NCI-H187 treated with DMSO at 0.1 percent for 48 hours (cell line): ENCODE measurements around the gene FSTL5.
"Not testable (repeated sequence)": the region's sequence is repeated elsewhere in the genome, so short reads cannot be mapped to it uniquely, and the experiment has no call there.

ENCODE experiments used
- DNase-seq: peaks from one replicate; lab custom pipeline; 2025; lab: John Stamatoyannopoulos, UW

The FSTL5 gene

DNA sequence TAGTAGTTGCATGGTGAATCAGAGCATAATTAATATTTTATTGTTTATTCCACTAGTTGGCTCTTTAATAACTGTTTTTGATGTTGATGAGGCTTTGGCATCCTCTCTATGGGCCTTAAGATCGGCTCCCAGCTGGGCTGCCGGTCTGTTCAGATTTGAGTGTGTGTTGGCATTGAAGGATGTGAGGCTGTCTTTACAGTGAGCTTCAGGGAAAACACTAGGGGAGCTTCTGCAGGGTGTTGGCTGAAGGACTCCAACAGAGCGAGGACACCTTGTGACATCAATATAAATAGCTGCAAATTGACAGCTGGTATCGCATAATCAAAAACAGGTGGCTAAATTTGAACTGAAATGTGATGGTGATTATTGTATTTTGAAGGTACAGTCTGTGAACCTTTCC is 322.0 kb downstream of the FSTL5 start:
- DNase-seq, result no peak

DNA sequence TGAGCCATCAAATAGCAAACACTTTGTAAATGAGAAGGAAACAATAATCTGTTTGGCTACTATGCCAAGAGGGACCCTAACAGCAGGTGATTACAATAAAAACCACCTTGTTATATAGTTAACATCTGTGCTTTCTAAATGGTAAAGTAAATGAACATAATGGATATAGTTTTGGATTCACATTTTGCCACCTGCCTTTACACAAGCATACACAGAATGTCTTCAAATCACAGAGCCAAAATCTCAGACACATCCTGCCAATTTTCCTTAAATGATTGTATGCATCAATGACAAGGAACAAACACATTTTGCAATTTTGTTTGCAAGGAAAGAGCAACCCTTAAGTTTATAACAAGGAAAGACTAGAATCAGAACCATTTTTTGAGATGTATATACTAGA is 334.2 kb downstream of the FSTL5 start:
- no peak for DNase-seq

DNA sequence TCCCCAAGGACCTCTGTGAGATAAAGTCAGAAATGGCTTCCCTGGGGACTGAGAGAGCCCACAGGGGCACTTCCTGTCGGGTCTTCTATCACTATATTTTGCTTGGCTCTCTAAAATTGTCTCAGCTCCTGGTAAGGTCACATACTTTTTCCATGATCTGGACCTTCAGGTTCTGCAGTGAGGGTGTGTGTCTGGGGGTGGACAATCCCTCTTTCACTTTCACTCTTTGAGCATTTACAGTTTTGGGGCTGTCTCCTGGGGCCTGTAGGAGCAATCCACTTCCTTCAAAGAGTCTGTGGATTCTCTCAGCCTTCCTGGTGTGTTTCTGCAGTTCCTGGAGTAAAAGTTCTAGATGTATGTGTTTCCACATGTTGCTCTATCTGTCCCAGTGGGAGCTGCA is 335.7 kb downstream of the FSTL5 start:
- DNase-seq, result no peak

DNA sequence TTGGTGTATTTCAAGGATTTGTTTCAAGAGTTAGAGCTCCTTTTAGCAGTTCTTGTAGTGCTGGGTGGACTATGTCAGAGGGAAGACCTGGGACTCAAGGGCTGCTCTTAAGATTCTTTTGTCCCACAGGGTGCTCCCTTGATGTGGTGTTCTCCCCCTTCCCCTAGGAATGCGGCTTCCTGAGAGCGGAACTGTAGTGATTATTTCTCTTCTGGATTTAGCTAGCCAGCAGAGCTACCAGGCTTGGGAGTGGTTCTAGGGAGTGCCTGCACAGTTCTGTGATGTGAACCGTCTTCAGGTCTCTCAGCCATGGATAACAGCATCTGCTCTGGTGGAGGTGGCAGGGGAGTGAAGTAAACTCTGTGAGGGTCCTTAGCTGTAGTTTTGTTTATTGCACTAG is 336.8 kb downstream of the FSTL5 start:
- DNase-seq, result no peak

DNA sequence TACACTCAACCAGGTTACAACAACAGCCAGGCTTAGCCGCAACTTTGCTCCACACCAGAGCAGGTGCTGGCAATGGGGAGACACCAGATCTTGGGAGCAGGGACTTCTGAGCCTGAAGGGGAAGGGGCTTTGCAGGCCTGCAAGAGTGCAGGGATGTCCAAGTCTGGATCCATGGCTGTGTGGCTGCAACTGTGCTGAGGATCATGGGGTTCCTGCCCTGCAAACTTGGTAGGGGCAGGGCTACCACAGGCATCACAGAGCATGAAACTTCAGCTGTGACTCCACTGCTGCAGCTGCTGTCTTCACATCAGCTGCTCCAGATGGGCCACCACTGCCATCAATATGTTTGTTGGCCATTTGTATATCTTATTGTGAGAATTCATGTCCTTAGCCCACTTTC is 340.4 kb downstream of the FSTL5 start:
- no peak for DNase-seq

DNA sequence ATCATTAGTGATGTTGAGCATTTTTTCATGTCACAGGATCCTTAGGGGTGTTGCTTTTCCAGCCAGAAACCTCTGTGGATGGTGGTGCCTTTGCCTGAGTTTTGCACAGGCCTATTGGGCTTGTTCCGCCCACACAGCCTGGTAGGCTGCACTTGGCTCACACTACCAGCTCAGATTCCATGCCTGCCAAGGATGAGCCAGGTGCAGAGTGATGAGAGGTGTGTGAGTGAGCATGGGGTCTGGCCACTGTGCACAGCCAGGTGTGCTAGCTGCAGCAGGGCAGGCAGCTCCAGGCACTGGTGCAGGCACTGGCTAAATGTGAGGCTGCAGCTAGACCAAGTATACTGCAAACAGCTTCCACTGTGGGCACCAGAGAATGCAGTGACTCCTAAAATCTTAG is 341.6 kb downstream of the FSTL5 start:
- no peak for DNase-seq

DNA sequence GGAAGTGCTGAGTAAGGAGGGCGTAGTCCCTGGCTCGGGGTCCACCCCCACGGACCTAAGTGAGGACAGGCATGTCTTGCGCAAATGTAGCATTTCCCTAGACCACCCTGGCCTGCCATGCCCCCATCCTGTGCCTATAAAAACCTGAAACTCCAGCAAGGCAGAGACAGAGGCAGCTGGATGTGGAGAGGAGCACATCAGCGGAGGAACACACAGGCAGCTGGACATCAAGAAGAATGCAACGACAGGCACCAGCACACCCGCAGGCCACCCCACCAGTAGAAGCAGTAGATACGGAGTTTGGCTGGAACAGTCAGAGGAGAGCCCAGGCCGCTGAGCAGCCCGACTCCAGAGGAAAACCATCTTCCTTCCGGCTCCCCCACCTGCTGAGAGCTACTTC is 345.9 kb downstream of the FSTL5 start:
- DNase-seq, result no peak

DNA sequence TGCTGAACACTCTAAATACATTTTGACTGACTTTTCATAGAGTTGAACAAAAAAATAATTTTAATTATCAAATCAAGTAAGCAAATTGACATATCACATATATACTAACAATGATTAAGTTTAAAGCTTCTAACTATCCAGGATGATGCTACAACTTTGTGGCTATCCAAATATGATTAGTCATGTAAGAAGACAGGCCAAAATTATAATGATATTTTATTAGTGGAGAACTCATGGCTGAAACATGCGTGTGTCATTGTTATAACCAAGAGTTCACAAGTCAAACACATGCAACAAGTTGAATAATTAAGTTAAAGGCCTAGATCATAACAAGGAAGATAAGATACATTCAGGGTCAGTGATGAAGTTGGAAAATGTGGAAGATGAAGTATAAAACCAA is 346.8 kb downstream of the FSTL5 start:
- no peak for DNase-seq

DNA sequence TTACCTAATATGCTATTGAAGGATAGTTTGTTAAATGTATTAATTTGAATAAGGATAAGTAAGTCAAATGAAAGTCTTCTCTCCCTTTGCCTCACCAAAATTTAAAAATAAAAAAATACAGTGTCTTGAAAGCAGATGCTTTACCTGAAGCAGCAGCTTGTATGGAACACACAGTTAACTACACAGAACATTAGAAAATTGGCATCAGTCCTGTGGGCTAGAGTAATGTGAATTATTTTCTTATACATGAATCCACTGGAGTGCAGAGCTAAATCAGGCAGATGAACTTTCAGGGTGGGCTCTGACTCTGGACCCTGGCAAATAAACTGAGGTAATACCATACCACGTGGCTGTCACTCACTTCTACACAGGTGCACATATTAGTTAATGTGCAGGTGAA is 348.0 kb downstream of the FSTL5 start:
- no peak for DNase-seq

DNA sequence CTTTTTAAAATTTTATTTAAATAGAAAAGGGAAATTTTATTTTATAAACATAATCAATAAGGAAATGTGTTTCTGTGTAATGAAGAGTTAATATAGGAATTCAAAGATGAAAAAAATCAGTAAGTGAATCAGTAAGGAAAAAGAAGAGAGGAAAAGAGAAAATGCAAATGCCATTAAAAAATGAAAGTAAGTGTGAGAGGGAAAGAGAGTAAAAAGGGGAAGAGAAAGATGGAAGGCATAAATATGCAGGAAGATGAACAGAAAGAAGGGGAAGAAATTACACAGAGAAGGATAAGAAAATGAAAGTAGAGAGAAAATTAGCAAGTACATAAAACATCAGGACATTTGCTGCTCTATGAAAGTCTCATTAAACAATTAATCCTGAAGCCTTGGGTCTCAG is 349.9 kb downstream of the FSTL5 start:
- no peak for DNase-seq

DNA sequence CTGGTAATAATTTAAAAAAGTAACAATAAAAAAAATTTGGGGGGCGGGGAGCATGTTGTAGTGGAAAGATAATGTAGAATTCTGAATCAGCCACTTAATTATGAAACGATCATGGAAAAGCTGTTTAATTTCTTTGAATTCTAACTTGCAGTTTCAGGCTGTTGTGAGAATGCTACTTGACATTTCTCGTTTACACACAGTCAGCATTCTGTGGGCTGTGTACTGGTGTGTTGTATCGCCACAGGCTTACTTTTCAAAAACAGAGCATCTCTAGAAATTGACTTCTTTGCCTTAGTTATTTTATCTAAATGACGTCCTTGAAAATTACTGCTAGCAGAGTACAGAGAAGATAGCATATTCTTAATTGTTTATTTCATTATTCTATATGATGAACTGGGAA is 350.4 kb downstream of the FSTL5 start:
- DNase-seq, result no peak

GRCh38 chr4:161803171-161803570 is 360.6 kb downstream of the FSTL5 start:
- DNase-seq, result no peak

DNA sequence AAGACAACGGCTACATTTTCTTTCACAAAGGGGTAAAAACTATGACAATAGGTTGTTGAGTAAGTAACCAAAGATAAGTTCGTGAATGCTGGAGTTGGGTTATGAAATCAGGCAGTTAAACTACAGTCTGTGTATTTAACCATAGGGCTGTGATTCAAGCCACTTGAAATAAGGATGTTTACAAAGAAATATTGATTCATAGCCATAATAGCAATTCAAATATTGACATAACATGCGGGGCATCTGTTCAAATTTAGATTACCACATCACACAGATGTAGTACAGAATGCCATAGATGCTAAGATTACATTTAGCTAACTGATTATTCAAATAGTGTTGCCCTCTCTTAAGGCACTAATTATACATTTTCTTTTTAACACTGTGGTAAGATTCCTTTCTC is 364.1 kb downstream of the FSTL5 start:
- no peak for DNase-seq

- no peak for DNase-seq
Measured at GRCh38 chr4:161792991-161793390, 370.8 kb downstream of the FSTL5 start.

DNA sequence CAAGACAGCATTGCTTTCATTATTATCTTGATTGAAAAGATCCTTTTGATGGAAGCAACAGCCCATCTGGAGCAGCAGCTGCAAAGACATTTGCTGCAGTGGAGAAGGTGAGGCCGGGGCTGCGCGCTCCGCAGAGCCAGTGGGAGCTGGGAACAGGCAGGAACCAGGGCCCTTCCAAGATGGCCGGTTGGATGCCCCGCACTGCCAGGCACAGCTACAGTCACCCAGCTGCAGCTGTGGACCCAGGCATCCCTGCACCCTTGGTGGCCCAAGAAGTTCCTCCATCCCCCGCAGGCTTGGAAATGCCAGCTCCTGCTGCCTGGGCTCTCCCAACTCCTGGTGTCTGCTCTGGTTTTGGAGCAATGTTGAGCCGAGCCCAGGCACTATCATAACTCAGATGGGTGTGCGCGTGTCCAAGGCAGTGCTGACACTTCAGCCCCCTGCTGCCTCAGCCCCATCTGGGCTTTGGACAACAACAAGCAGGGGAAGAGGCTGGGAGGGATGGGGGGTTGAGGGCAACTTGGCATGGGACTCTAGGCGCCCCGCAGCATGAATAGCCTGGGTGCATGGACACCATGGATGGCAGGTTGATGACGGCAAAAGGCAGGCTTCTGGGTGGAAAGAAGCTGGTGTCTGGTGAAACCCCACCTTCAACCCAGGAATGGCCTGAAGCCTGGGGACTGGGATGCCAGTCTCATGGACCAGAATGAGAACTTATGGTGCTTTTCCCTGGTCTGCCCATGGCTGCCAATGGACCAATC is 371.8 kb downstream of the FSTL5 start:
- DNase-seq, result no peak

DNA sequence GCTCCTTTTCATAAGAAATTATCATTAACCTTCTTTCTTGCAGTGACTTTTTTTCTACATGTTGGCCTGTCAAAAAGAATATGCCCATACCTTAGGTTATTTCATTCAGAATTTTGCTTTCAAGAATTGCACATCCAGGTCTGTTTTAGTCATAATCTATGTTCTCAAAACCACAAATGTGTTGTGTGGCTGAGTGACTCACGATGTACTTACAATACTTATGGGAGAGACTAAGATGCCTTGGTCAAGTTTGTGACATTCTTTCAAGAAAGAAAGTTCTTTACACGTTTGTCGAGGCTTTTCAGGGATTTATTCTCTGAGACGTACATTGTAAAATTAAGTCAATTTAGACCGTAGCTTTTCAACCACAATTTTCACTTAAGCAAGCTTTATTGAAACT is 396.7 kb downstream of the FSTL5 start:
- no peak for DNase-seq

GRCh38 chr4:161762796-161763195 is 401.0 kb downstream of the FSTL5 start:
- DNase-seq, result no peak

DNA sequence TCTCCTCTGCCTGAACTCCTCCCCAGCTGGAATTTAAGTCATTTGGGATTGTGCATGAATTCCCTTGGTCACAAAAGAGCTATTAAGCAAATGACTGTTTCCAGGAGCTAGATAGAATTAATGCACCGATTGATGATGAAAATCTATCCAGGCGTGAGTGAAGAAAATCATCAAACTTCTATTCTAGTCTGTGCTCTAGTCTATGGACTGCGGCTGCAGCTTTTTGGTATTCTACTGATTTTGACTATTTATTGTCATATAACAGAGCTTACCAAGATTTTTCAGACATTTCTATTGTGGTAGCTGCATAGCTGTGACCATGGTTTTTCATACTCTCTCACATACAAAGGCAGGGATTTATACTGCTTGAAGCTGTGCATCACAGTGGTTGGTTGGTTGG is 403.8 kb downstream of the FSTL5 start:
- no peak for DNase-seq

- not testable (repeated sequence) for DNase-seq
Measured at GRCh38 chr4:161758412-161758811, 405.4 kb downstream of the FSTL5 start.

DNA sequence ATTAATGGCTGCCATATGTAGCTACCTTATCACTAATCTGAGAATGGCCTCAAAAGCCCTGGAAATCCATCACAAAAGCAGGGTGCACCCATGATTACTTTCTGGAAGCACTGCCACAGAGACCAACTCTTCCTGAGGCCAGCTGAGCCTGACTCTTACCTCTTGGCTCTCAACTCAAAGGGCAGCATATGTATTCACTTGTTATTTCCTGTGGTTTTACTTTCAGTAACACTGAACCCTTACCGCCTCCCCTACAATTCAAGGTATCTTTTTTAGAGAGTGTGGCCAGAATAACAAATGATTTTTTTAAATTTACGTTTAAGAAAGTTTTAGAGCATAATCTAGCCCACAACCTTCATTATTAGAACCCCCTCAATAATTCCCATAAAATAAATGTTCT is 434.9 kb downstream of the FSTL5 start:
- no peak for DNase-seq

GRCh38 chr4:161721947-161722346 is 441.9 kb downstream of the FSTL5 start:
- no peak for DNase-seq

- no peak for DNase-seq
Measured at GRCh38 chr4:161717084-161717483, 446.7 kb downstream of the FSTL5 start.

DNA sequence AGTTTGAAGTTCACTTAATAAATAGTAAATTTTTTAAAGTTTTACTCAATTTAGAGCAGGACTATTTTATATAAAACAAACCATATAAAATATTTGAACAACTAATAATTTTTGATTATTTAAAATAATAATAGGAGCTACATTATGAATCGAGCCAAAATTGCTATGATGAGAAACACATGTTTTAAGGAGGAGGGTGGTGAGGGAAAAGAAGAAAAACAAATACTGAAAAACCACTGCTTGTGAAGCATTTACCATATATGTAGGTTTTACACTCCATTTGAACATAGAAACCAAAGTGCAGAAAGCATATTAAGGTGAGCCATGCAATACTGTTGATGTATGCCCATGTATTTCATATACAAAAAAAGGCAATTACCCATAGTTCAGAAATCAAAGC is 448.9 kb downstream of the FSTL5 start:
- no peak for DNase-seq

DNA sequence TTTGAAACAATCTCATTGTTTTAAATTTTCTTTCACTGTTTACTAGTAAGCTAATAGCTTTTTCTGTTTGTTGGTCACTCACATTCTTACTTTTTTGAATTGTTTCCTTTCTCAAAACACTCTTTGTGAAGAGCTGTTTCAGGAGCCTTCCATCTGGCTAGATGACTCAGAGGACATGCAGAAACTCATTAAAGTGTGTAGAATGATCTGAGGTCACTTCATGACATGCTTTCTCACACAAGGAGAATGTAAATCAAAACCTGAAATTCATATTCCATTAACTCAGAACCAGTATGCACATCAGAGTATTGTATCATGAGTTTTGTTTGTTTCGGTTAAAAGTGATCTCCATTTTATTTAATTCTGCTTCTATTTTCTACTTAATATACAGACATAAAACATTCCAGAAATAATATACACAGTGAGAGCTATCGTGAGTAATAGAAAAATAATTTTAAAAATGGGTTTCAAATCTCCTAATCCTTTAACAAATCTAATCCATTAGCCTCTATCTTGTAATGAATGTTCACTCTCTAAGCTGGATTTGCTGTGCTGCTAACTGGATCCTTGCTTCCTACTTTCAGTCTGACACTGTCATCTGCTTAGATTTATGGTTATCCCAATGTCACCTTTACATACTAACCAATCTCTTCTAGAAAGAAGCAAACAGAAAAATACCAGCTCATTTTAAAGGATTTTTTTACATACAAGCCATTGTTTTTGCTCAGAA is 449.6 kb downstream of the FSTL5 start:
- DNase-seq, result no peak
